HepG2 (cell line): ENCODE data around the gene COLGALT1. TPM values are rescaled to one million over a fixed set of nuclear protein-coding genes. Genes with fewer than 3 reads are reported as not detected.
A peak's percentile ranks its signal among the peaks of the same experiment; 100 is the strongest.

Experiments
- CCDC6 ChIP-seq: sonication (generic); formaldehyde crosslinking; IDR thresholded peaks from 2 replicates; pipeline ENCODE4 v1.8.1; 2022; ENCODE audit warnings: mild to moderate bottlenecking, missing genetic modification reagents, moderate library complexity
- DNMT1 ChIP-seq: sonication (generic); formaldehyde crosslinking; IDR thresholded peaks from 2 replicates; pipeline ENCODE4 v1.5.1; 2020; ENCODE audit warnings: mild to moderate bottlenecking, missing genetic modification reagents
- ELK4 ChIP-seq: sonication (generic); formaldehyde crosslinking; IDR thresholded peaks from 2 replicates; pipeline ENCODE4 v1.9.0; 2021; ENCODE audit warnings: missing genetic modification reagents, borderline replicate concordance
- IKZF5 ChIP-seq: IDR thresholded peaks from 2 replicates; pipeline ENCODE4 v1.6.1; 2018; ENCODE audit warnings: missing genetic modification reagents, mild to moderate bottlenecking, missing compliant biosample characterization
- MBNL3 ChIP-seq: fragments of 250-450 bp; sonication (Bioruptor Pico); conservative IDR thresholded peaks from 2 replicates; pipeline ENCODE4 v1.8.0; 2022; ENCODE audit warnings: mild to moderate bottlenecking, inconsistent platforms
- PHF20 ChIP-seq: sonication (generic); formaldehyde crosslinking; IDR thresholded peaks from 2 replicates; pipeline ENCODE4 v1.5.0; 2020; ENCODE audit warnings: mild to moderate bottlenecking, missing genetic modification reagents
- POLR2AphosphoS5 ChIP-seq: IDR thresholded peaks from 2 replicates; pipeline ENCODE4 v1.6.1; 2012; ENCODE audit warnings: low read depth, low read length
- SAP130 ChIP-seq: IDR thresholded peaks from 2 replicates; pipeline ENCODE4 v1.6.1; 2016; ENCODE audit warnings: low read depth
- SNAI1 ChIP-seq: sonication (generic); formaldehyde crosslinking; IDR thresholded peaks from 2 replicates; pipeline ENCODE4 v1.5.0; 2020; ENCODE audit warnings: mild to moderate bottlenecking, missing genetic modification reagents, borderline replicate concordance
- STAG1 ChIP-seq: sonication (generic); formaldehyde crosslinking; IDR thresholded peaks from 2 replicates; pipeline ENCODE4 v1.4.0; 2020; ENCODE audit warnings: missing genetic modification reagents
- TFDP1 ChIP-seq: IDR thresholded peaks from 2 replicates; pipeline ENCODE4 v1.6.1; 2016; ENCODE audit warnings: missing compliant biosample characterization, missing genetic modification reagents, borderline replicate concordance
- TFDP2 ChIP-seq: sonication (generic); formaldehyde crosslinking; IDR thresholded peaks from 2 replicates; pipeline ENCODE4 v1.4.0; 2020; ENCODE audit warnings: missing genetic modification reagents
- TP53 ChIP-seq: sonication (generic); formaldehyde crosslinking; conservative IDR thresholded peaks from 2 replicates; pipeline ENCODE4 v1.4.0; 2020; ENCODE audit warnings: missing genetic modification reagents
- ZFP36L1 ChIP-seq: sonication (generic); formaldehyde crosslinking; IDR thresholded peaks from 2 replicates; pipeline ENCODE4 v1.8.0; 2022; ENCODE audit warnings: mild to moderate bottlenecking, missing genetic modification reagents, moderate library complexity
- ZFY ChIP-seq: sonication (generic); formaldehyde crosslinking; IDR thresholded peaks from 2 replicates; pipeline ENCODE4 v1.4.0; 2020; ENCODE audit warnings: missing genetic modification reagents
- ZNF501 ChIP-seq: sonication (generic); formaldehyde crosslinking; IDR thresholded peaks from 2 replicates; pipeline ENCODE4 v1.5.1; 2020; ENCODE audit warnings: mild to moderate bottlenecking, moderate library complexity, missing genetic modification reagents
- ZNF543 ChIP-seq: sonication (generic); formaldehyde crosslinking; IDR thresholded peaks from 2 replicates; pipeline ENCODE4 v1.4.0; 2020; ENCODE audit warnings: mild to moderate bottlenecking, missing genetic modification reagents
- ZNF720 ChIP-seq: sonication (generic); formaldehyde crosslinking; IDR thresholded peaks from 2 replicates; pipeline ENCODE4 v1.4.0; 2020; ENCODE audit warnings: missing genetic modification reagents
- ZNF839 ChIP-seq: sonication (generic); formaldehyde crosslinking; IDR thresholded peaks from 2 replicates; pipeline ENCODE4 v1.4.0; 2020; ENCODE audit warnings: missing genetic modification reagents, mild to moderate bottlenecking, borderline replicate concordance
- polyA plus RNA-seq, 8 experiments: library from polyadenylated mRNA; depleted of rRNA in 3 of 8; stranded (reverse) in 7 of 8; unstranded in 1 of 8; fragments of >200 nt; fragmentation: Illumina TruSeq in 4 of 8; extraction: Trizol in 4 of 8; gene quantifications; 2 replicates each; pipeline versions ENCODE4 v1.2.1 to v1.2.3, GENCODE V29; 2011 to 2016; ENCODE audit warnings: low read depth in 4 of 8, missing spikeins in 1 of 8, mixed read lengths in 1 of 8; ENCODE audit not compliant: insufficient read depth in 1 of 8
- total RNA-seq, 5 experiments: library from RNA; depleted of rRNA; stranded (reverse); fragments of >200 nt; fragmentation: Illumina TruSeq; extraction: Trizol; gene quantifications; 2 replicates each; pipeline ENCODE4 v1.2.3, GENCODE V29; 2016; ENCODE audit warnings: low read depth in 1 of 5
- TF ChIP-seq, protein P1 (sequence below): sonication (generic); formaldehyde crosslinking; IDR thresholded peaks from 2 replicates; pipeline ENCODE4 v1.4.0; 2020; ENCODE audit warnings: missing genetic modification reagents

The COLGALT1 gene
- total and polyA plus RNA-seq, 2 of the 13 experiments (the other 11 are each of a cell fraction or from before 2014, with no cell fraction given) = 58.0 to 211 TPM

DNA sequence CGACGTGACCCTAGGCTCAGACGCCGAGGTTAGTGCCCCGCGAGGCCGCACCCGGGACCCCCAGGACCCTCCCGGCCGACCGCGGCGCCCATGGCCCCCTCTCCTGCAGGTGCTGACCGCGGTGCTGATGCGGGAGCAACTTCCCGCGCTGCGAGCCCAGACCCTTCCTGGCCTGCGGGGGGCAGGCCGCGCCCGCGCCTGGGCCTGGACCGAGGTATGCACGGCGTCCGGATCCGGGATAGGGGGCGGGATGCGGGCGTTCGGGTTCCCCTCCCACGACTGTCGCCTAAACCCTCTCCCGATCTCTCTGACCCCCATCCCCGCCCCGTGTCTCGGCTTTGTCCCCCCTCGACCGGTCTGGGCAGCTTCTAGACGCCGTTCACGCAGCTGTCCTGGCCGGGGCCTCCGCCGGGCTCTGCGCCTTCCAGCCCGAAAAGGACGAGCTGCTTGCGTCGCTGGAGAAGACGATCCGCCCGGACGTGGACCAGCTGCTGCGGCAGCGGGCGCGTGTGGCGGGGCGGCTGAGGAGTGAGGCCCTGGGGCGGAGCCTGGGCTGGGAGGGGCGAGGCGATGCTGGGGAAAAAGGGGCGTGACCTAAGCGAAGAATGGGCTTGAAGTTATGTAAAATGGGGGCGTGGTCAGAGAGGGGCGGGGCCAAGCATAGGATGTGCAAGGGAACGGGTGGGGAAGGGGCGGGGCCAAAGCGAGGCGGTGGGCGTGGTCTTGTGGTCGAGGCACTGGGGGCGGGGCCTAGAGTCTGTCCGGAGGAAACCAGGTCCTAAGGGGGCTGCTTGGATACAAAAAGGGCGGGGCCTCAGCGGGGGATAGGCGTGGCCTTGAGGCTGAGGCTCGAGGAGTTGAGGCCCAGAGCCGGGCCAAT is 16.0 kb upstream of the COLGALT1 start (continued):
- TF ChIP-seq ELK4 (CRISPR knock-in tag) (no peak), ZNF543 (CRISPR knock-in tag) (0 out of 2 replicates have a peak, but pooled peaks have one; percentile 40), TFDP2 (peak; percentile 52; the same call in 1 of the 2 replicates), MBNL3 (no peak), PHF20 (CRISPR knock-in tag) (no peak), ZFP36L1 (CRISPR knock-in tag) (no peak), TP53 (CRISPR knock-in tag) (0 out of 2 replicates have a peak, but pooled peaks have one; percentile 48), ZNF839 (0 out of 2 replicates have a peak, but pooled peaks have one; percentile 33), CCDC6 (peak; percentile 61; the same call in 1 of the 2 replicates), SNAI1 (CRISPR knock-in tag) (no peak), ZNF501 (CRISPR knock-in tag) (peak; percentile 45; the same call in 1 of the 2 replicates), SAP130 (CRISPR knock-in tag) (peak; percentile 47), DNMT1 (CRISPR knock-in tag) (no peak), POLR2AphosphoS5 (no peak), ZFY (CRISPR knock-in tag) (peak; percentile 41; the same call in 1 of the 2 replicates), TFDP1 (CRISPR knock-in tag) (peak; percentile 69; the same call in 1 of the 2 replicates), IKZF5 (CRISPR knock-in tag) (0 out of 2 replicates have a peak, but pooled peaks have one; percentile 46), STAG1 (CRISPR knock-in tag) (peak; percentile 72), ZNF720 (CRISPR knock-in tag) (no peak)
- TF ChIP-seq, protein P1, sequence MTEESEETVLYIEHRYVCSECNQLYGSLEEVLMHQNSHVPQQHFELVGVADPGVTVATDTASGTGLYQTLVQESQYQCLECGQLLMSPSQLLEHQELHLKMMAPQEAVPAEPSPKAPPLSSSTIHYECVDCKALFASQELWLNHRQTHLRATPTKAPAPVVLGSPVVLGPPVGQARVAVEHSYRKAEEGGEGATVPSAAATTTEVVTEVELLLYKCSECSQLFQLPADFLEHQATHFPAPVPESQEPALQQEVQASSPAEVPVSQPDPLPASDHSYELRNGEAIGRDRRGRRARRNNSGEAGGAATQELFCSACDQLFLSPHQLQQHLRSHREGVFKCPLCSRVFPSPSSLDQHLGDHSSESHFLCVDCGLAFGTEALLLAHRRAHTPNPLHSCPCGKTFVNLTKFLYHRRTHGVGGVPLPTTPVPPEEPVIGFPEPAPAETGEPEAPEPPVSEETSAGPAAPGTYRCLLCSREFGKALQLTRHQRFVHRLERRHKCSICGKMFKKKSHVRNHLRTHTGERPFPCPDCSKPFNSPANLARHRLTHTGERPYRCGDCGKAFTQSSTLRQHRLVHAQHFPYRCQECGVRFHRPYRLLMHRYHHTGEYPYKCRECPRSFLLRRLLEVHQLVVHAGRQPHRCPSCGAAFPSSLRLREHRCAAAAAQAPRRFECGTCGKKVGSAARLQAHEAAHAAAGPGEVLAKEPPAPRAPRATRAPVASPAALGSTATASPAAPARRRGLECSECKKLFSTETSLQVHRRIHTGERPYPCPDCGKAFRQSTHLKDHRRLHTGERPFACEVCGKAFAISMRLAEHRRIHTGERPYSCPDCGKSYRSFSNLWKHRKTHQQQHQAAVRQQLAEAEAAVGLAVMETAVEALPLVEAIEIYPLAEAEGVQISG (CRISPR knock-in tag) = peak; percentile 46; the same call in 1 of the 2 replicates
